ENCODE measurements around the gene SURF4. TPM values are rescaled to one million over a fixed set of nuclear protein-coding genes. Genes with fewer than 3 reads are reported as not detected.

SURF4 gene
- polyA plus RNA-seq, 1 donor, result 157 TPM

DNA sequence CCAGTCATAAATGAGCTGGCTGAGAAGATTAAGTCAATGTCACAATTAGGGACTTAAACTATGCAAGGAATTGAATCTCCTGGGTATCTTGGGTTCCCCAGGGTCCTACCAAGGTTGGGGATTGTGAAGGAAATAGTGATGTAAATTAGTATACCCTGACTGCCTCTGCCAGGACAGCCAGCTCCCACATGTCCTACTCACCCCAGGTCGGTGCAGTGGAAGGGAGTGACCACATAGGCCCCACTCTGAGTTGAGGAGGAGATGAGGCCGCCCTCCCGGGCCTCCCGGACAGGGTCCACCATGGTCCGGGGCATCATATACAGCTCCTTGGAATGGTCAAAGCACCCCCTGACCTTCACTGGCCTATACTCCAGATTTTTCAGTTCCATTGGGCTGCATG, 22.3 kb downstream of the SURF4 start:
- DNase-seq, result no peak

DNA sequence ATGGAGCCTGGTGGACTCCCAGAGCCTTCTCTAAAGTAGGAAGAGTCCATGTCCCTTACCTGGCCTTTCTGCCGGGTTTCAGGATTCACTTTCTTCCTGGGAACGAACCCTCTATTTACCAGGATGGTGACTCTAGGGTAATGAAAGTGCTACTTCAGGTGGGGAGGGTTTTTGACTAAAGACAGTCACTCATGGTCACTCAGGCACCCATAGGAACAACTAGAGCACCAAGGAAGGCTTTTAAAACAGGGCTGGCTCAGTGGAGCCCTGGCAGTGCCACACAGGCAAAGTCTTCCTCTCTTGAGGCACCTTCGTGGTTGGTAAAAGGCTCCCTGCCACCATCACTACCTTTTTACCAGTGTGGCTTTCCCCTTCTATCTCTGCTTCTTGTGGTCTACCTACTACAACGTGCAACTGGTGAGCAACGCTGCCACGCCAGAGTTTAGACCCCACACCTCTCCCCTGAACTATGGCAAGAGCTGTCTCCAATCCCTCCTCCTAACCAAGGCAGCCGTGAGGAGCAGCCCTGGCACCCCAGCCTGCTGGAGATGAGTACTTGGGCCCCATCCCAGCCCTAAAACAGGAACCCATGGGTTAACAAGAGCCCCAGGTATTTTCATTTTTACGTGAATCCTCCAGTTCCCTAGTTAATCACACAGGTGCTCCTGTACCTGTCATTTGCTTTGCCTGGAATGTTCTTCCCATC, 23.1 kb downstream of the SURF4 start:
- no peak for DNase-seq

DNA sequence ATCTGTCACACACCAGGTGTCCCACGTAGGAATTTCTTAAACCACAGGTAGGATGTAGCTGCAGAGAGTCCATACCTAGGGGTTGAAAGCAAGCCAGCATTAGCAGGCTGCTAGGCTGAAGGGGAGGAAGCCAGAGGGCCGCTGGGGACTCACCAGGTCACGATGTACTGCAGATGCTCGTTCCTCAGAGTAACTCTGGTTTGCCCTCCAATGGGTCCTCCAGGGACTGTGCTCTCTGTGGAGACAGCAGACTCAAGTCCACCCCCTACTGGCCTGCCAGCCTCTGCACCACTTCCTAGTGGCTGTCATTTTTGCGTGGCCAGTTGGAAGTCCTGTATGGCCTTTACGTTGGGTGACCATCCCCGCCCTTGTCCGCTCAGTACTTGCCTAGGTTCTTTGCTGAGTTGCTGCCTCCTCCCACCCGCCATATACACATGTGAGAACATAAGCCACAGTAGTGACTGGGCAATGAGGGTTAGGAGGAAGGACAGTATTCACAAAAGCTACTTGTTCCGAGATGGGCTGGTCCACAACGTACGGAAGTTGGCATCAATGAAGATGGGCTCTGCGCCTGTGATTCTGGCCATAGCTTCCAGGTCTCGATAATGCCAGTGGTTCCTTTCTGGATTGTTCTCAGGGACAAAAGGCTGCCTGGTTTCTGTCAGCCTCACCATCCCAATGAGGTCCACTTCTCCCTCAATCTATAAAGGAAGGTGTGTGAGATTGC, 23.8 kb downstream of the SURF4 start:
- no peak for DNase-seq

DNA sequence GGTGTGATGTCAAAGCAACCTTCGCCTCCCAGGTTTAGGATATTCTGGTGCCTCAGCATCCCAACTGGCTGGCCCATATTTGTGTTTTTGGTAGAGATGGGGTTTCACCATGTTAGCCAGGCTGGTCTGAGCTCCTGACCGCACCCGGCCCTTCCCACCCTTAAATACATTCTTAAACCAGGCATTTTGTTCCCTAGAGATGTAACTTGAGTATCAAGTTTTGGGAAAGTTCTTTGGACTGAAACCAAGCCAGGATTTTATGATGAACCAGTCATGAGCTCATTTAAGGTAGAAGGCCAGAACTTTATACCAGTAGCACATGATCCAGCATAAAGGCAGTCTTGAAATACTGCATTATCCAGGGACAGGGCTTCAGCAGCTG, 24.3 kb downstream of the SURF4 start:
- DNase-seq, result no peak

DNA sequence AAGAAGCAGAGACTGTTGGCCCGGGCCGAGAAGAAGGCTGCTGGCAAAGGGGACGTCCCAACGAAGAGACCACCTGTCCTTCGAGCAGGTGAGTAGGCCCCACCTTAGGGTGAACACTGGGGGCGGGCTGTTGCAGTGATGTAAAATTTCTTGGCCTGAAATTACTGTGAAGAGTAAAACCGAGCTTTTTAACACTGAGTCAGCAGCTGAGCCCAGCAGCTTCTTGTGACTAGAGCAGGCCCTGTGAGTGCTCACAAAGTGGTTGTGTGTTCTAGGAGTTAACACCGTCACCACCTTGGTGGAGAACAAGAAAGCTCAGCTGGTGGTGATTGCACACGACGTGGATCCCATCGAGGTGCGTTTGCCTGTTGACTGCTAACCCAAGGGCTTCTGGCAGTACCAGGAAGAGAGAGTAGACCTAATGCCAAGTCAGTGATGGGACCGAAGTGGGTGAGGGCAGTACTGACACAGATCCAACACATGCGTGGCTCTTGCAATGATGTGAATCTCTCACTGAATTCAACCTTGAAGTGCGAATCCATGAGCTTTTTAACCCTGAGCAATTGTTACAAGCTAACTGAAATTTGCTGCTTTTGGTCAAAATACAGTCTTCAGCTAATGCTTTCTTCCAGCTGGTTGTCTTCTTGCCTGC, 25.8 kb downstream of the SURF4 start:
- DNase-seq, result no peak

DNA sequence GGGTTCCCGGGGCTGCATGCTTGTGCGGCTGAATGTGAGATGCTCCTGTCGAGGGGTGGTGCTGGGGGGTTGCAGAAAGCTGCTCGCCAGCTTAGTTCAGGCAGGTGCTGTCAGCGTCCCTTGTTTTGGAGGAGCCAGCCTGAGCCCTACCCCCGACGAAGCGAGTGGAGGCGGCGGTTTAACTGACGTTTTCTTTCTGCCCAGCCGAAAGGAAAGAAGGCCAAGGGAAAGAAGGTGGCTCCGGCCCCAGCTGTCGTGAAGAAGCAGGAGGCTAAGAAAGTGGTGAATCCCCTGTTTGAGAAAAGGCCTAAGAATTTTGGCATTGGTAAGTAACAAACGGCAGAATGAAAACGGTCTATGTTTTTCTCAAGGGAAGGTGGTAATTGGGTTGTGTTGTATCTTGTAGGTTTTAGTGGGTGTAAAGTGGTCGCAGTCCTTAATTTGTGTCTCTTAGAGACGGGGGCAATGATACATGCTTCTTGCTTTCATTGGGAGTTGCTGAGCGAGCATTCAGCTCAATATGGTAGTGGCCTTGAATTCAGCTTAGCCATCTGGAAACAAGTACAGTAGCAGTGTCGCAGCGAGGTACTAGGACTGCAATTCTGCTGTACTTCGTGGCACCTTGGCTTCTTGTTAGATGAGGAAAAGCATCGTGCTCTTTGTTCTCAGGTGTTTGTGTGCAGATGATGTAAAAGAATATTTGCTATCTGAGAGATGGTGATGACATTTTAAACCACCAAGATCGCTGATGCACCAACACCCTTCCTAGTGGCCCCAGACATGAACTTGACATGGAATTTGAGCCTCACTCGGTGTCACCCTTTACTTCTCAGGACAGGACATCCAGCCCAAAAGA, 26.9 kb downstream of the SURF4 start:
- no peak for DNase-seq

DNA sequence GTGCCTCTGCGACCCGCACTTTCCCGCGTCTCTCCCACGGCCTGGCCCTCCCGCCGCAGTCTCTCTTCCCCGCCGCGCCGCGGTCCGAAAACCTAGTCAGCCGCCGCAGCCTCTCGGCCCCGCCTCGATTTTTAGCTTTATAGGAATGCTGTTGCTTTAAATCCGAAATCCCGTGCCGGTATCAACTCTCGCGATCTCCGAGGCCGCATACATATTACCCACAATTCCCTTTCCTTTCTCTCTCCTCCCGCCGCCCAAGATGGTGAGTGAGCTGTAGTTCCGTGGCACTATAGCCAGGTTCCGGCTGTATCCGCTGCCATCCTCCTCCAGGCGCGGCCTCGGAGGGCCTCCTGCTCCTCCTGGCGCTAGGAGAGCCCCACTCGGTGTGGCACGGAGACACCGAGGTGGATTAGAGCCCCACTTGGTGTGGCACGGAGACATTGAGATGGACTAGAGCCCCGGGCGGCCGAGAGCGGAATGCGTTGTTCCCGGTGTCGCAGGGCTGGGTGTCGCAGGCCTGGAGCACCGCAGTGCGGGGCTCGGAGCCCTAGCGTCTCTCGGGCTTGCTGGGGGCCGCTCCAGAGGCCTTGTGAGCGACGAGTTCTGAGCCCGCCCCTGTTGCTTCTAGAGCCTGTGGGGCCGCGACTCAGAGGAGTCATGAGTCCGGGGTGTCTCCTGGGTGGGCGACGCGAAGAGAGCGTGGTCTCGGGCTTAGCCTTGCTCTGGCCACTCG, 27.7 kb downstream of the SURF4 start, which contains the start of the genes MED22 and RPL7A:
Gene MED22, minus strand, starts transcription at position 147 of the 733 bp plus-strand sequence. CDS start 1,469 bp downstream, outside the sequence.
Gene RPL7A, plus strand, starts transcription at position 234 of the 733 bp plus-strand sequence. Its CDS starts 26 bp downstream, at position 260.
- peak; percentile 98 for DNase-seq

DNA sequence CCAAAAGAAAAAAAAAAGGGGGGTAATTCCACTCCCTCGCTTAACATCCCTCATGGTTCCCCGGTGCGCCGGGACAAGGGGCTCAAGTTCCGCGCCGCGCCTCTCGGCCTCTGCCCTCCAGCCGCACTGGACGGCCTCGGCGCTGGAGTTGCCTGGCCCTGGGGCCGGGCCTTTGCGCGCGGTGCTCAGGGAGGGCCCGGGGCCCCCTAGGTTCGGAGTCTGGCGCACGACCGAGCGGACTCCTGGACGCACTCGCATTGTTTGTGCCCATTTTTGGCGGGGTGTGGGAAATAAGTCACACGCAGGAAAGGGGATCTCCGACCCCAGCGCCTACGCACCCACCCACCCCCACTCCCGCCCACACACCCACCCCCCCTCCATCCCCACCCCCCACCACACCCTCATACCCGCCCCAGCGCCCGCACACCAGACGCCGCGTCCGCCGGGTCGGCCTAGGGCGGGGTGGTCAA, 28.3 kb downstream of the SURF4 start:
- no peak for DNase-seq

DNA sequence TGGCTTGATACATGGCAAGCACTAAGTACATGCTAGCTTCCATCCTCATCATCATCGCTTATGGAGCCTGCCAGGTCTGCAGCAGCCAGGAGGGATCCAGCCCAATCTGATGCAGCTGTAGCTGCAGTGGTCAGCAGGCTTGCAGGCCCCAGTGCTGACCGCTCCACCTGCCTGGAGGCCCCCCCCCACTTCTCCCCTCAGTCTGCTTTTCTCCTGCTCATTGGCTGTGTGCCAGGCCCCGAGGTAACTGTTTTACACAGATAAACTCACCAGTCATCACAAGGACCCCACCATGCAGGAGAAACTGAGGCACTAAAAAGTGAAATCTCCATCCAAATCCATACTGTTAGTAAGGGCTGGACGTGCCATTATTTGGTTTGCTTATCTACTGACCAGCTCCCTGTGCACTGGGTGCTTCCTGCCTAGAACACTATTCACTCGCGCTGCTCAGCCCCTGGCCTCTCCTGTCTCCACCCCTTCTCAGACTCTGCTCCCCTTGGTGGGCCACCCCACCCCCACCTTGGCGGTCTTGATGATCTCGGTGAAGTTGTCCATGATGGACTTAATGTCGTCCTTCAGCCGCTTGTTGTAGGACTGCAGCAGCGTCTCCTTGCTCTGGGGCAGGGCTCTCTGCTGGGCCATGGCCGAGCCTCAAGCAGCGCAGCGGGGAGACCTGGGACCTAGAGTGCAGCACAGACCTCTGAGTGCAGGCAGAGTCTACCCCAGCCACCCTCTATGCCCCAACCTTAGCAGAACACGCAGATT, 29.7 kb downstream of the SURF4 start:
- DNase-seq, result no peak

DNA sequence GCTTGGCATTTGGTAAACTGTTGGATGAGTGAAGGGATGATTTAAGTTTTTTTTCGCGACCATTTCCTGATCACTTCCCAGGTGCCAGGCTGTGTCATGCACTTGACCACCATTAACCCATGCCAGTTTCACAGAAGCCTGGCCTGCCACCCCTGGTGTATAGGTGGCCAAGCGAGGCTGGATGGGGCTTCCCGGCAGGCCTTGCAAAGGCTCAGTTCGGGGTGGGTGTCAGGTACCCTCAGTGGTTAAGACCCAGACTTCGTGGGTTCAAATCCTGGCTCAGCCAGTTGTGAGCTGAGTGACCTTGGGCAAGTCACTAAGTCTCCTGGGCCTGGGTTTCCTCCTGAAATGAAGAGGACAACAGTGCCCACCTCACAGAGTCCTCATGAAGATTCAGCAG, 30.3 kb downstream of the SURF4 start:
- DNase-seq, result no peak

DNA sequence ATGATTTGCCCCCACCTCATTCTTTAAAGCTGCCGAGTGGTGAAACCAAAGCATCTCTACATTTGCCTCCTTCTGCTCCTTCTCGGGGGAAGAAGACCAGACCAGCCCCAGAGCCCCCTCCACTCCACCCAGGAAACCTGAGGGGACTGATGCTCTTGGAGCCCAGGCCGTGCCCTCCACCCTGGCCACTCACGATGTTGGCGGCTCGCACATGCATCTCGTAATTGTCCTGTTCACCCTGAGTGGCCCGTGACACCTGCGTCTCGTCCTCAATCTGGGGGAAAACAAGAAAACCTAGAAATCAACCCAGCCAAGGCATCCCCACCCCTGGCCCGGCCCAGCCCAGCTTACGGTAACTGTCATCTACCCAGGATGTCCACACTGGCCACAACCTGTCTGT, 30.9 kb downstream of the SURF4 start:
- no peak for DNase-seq

DNA sequence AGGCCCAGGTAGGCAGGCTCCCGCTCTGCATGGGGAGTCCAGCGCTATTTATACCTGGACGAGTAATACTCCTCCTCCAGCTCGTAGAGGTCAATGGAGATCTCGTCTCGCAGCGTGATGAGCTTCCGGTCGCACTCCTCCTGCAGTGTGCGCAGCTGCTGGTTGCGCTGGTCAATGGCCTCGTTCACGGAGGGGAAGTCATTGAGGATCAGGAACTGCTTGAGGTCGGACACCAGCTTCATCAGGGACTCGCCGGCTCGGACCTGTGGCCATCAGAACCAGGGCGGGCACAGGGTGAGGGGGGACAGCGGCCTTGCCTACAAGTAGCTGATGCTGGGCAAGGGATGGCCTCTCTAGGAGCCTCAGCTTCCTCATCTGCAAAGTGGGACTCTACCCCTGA, 31.8 kb downstream of the SURF4 start:
- no peak for DNase-seq

DNA sequence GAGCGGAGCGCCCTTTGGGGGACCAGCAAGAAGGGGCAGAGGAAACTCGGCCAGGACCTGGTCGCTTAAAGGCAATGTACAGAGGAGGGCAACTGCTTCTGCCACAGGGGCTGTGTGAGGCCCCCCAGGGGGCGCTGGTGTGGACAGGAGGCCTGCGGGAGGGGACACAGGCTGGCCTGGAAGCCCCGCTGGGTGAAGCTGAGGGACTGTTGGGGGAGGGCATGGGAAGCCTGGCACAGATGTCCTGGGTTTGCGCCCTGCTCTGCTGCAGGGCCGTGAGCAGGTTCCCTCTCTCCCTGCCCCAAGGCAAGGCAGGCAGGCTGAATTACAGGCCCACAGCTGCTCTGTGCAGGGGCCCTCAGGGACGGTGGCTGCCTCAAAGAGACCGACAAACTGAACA, 33.3 kb downstream of the SURF4 start:
- DNase-seq, result no peak

DNA sequence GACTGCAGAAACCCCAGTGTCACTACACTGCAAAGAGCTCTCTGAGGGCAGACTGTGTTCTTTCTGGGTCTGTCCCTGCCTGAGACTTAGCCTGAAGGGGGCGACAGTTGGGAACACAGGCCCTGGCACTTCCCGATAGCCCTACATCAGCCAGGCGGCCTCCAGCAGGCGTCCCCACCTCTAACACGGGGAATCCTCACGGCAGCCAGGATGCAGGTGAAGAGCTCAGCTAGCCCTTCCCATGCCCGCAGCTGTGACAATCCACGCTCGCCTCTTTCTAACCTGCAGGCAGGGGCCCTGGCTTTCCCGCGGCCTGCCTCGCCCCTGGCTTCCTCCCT, 33.8 kb downstream of the SURF4 start:
- DNase-seq, result no peak

DNA sequence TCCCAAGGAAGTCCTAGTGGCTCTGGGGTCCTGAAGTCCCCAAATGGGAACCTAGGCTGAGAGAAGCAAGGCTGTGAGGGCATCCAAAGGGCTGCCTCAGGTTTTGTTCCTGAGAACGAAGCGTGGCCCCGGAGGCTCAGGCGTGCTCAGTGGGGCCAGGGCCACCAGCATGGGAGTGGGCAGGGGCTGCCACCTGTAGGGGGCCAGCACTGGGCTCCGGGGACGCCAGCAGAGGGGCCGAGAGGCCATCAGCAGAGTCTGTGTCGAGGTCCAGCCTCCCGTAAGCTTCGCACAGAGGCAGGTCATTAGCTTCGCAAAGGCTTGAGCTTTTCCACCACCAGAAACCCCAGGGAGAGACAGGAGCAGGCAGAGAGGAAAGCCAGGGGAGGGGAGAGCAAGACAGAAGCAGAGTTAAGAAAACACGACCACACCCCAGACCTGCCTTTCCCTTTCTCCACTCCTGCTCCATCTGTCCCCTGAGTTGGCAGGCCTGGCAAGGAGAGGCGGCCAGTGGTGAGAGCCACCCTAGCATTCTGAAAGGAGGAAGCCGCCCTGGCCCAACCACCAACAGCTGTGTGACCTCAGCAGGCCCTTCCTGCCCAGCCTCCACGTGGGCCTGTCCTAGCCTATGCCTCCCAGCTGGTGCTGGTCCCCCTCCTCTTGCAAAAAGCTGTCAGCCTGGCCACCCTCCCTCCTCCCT, 34.3 kb downstream of the SURF4 start:
- DNase-seq, result no peak

DNA sequence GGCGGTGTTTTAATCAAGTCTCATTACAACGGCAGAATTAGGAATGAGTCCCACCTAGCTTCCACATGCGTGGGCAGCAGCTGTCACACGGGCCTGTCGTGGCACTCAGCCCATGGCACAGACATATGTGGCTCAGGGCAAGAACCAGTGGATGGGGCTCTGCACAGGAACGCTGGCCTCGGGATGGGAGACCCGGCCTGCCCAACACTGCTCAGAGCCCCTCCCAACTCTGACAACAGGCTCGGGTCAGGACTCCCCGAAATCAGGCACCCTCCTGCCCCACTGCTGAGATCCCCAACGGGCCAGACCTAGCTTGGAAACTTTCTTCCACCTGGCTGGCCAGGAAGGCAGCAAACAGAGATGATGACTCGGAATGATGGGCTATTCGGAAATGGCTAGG, 34.9 kb downstream of the SURF4 start:
- DNase-seq, result no peak

DNA sequence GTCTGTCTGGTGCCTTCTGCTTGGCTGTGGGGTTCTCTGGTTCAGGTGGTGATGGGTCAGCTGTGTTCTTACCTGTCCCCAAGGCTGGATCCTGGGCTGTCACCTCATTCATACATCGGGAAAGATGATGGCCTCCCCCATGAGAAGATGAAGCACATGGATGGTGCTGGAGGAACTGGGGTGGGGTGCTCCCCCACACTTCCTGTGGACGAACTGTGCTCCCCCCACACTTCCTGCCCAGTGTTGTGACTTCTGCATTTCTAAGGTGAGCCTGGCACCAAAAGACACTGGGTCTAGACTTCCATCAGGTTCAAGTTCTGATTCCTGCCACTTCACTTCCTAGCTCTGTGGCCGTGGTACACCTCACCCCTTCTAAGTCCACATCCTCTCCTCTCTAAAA, 35.6 kb downstream of the SURF4 start:
- no peak for DNase-seq

DNA sequence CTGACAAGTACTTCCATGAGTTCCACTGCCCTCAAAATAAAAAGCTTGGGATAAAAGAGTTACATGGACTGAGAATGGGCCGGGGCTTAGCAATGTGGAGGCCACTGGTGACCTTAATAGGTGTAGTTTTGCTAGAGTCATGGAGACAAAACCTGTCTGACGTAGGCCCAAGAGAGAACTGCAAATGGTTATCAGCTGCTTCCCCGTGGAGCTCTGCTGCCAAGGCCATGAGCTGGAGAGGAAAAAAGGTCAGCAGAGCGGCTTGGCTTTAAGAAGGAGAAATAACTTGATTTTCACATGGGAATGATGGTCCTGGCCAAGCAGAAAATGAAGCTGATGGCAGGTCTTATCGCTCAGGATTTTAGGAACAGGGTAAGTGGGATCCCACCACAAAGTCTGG, 36.2 kb downstream of the SURF4 start:
- no peak for DNase-seq

DNA sequence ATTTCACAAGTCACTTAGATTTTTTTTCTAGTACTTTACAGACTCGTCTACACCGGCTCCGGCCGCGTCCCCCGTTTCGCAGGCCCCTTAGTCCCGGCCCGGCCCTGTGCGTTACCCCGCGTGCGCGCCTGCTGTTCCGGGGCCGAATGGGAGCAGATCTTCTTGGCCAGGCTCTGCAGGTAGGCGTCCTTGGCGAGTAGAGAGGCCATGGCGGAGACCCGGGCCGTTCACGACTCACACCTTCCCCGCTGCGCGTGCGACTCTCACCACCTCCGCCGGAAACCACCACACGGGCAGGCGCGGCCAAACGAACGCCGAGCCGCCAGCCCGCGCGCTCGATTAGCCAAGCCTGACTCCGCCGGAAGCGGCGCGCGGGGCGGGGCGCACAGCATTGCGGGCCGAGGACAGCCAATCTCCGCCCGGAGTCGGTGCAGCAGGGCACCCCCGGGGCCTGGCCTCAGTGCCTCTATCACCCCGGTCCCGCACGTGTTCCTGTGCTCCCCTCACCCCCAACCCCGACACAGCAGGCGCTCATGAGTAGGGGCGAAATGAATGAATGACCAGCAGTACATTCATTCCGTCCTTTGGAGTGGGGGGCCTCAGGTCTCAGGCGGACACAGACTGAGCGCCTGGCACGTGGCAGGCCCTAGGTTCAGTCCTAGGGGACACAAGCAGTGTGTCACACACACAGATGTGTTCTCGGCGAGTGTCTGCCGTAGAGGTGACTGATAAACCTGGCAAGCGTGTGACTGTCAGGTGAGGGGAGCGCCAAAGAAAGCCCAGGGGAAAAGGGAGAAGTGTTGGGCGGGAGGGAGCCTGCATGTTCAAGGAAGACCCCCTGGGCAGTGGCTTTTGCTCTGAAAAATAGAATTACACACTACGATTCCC, 39.7 kb downstream of the SURF4 start, which contains the start of gene SURF6:
Gene SURF6, minus strand, starts transcription at position 265 of the 888 bp plus-strand sequence. Its CDS starts 56 bp downstream, at position 209.
- peak; percentile 86 for DNase-seq
